Ovary (tissue), 3 donors: ENCODE measurements around the gene AP1G1.

Experiments
- CTCF ChIP-seq, 3 donors: fragments of 450-650 bp in 2 of 3; fragments of 200-600 bp in 1 of 3; IDR thresholded peaks; one replicate each; pipeline versions ENCODE4 v1.5.1 to v1.8.0; 2016 to 2022; ENCODE audit warnings: antibody characterized with exemption in 3 of 3, mild to moderate bottlenecking in 1 of 3
- EP300 ChIP-seq: sonication (generic); formaldehyde crosslinking; IDR thresholded peaks from one replicate; pipeline ENCODE4 v1.6.1; 2017; ENCODE audit warnings: antibody characterized with exemption
- POLR2A ChIP-seq: fragments of 450-650 bp; IDR thresholded peaks from one replicate; pipeline ENCODE4 v1.6.1; 2017; ENCODE audit warnings: antibody characterized with exemption, mild to moderate bottlenecking, moderate library complexity
- donor health status: DM: no; HTN: no; CAD: no.

- TF ChIP-seq POLR2A = no peak
- no peak for TF ChIP-seq EP300
- no peak for TF ChIP-seq CTCF (IDR thresholded peaks at IDR 0.05)
These were observed 20.1 kb downstream of the AP1G1 start for GRCh38 chr16:71788578-71788977.
